B cell (primary cell): ENCODE results near the gene RFPL4AL1. TPM values are rescaled to one million over a fixed set of nuclear protein-coding genes. Genes with fewer than 3 reads are reported as not detected.
"Not testable (repeated sequence)": the region's sequence is repeated elsewhere in the genome, so short reads cannot be mapped to it uniquely, and the experiment has no call there.

Experiments used
- ATAC-seq: fragments of 200-7000 bp; cut with Tn5 transposase; one replicate; pipeline ENCODE4 v1.10.0; 2021; ENCODE audit warnings: low read depth, mild to moderate bottlenecking, moderate number of reproducible peaks, moderate library complexity
- CTCF ChIA-PET: fragments of 350-600 bp; sonication (Branson Sonifier 250); formaldehyde crosslinking; loops from one replicate; lab custom pipeline; 2021; ENCODE audit warnings: antibody characterized with exemption, inconsistent platforms; lab: Charles Lee
- POLR2A ChIA-PET: fragments of 350-600 bp; sonication (Branson Sonifier 250); formaldehyde crosslinking; loops from one replicate; lab custom pipeline; 2021; ENCODE audit warnings: antibody characterized with exemption; lab: Charles Lee
- DNase-seq: peaks from one replicate; pipeline ENCODE4 v3.0.0; 2013
- H2AFZ ChIP-seq: 2 replicates; pipeline ENCODE4 v1.6.1; 2012; ENCODE audit warnings: mild to moderate bottlenecking, low read depth, low read length; ENCODE audit not compliant: insufficient read depth, poor library complexity, severe bottlenecking
- H3K27ac ChIP-seq, 2 donors: 1 replicate in 1 of 2; 2 replicates in 1 of 2; pipeline ENCODE4 v1.5.1; 2012 to 2013; ENCODE audit warnings: low read length in 2 of 2, mild to moderate bottlenecking in 2 of 2, moderate library complexity in 1 of 2
- H3K27me3 ChIP-seq, 4 experiments: fragments of 200-600 bp in 1 of 4; sonication (generic) in 1 of 4; replicated peaks in 1 of 4; 1 replicate in 2 of 4; 2 replicates in 2 of 4; pipeline versions ENCODE4 v1.6.1 to v1.7.0; 2013 to 2016; ENCODE audit warnings: low read length in 3 of 4, mild to moderate bottlenecking in 2 of 4, mixed read lengths in 1 of 4, moderate library complexity in 1 of 4; ENCODE audit not compliant: insufficient read depth in 4 of 4, control insufficient read depth in 3 of 4; ENCODE audit errors: control extremely low read depth in 1 of 4
- H3K36me3 ChIP-seq, 2 experiments: replicated peaks in 1 of 2; 1 replicate in 1 of 2; 2 replicates in 1 of 2; pipeline versions ENCODE4 v1.6.1 to v1.7.1; 2013; ENCODE audit warnings: low read length in 1 of 2; ENCODE audit not compliant: insufficient read depth in 2 of 2, control insufficient read depth in 1 of 2; ENCODE audit errors: control extremely low read depth in 1 of 2, extremely low read depth in 1 of 2
- H3K4me1 ChIP-seq, 2 donors: fragments of 200-600 bp in 1 of 2; sonication (generic) in 1 of 2; 1 replicate in 1 of 2; 2 replicates in 1 of 2; pipeline versions ENCODE4 v1.5.1 to v1.6.1; 2013 to 2017; ENCODE audit warnings: low read length in 2 of 2; ENCODE audit not compliant: control insufficient read depth in 2 of 2, insufficient read depth in 2 of 2
- H3K4me2 ChIP-seq: replicated peaks from 2 replicates; pipeline ENCODE3; 2012; ENCODE audit warnings: mild to moderate bottlenecking, low read depth, low read length; ENCODE audit not compliant: poor library complexity, severe bottlenecking
- H3K4me3 ChIP-seq, 5 experiments: fragments of 200-600 bp in 1 of 5; sonication (generic) in 1 of 5; 1 replicate in 3 of 5; 2 replicates in 2 of 5; pipeline versions ENCODE4 v1.5.1 to v1.7.0; 2011 to 2016; ENCODE audit warnings: low read length in 4 of 5, mild to moderate bottlenecking in 4 of 5, low read depth in 2 of 5, control low read depth in 1 of 5, moderate library complexity in 1 of 5; ENCODE audit not compliant: insufficient read depth in 1 of 5; ENCODE audit errors: control extremely low read depth in 1 of 5, extremely low read depth in 1 of 5
- H3K79me2 ChIP-seq: fragments of 200-600 bp; sonication (generic); one replicate; pipeline ENCODE4 v1.6.0; 2016; ENCODE audit warnings: low read length; ENCODE audit not compliant: control insufficient read depth, insufficient read depth
- H3K9ac ChIP-seq: fragments of 200-600 bp; sonication (generic); 2 replicates; pipeline ENCODE4 v1.6.1; 2017; ENCODE audit warnings: mild to moderate bottlenecking, low read length, moderate library complexity
- H3K9me3 ChIP-seq, 3 donors: one replicate each; pipeline versions ENCODE4 v1.6.1 to v1.7.1; 2013; ENCODE audit warnings: low read length in 2 of 3; ENCODE audit not compliant: control insufficient read depth in 2 of 3, insufficient read depth in 1 of 3; ENCODE audit errors: control extremely low read depth in 1 of 3
- H4K20me1 ChIP-seq: 2 replicates; pipeline ENCODE4 v1.6.0; 2012; ENCODE audit warnings: mild to moderate bottlenecking, low read length; ENCODE audit not compliant: insufficient read depth, control insufficient read depth, poor library complexity, severe bottlenecking
- H3K27ac Mint-ChIP-seq: one replicate; pipeline ENCODE4 v1.8.0; 2021; ENCODE audit warnings: mixed read lengths
- H3K27me3 Mint-ChIP-seq: one replicate; pipeline ENCODE4 v1.8.0; 2021; ENCODE audit warnings: mixed read lengths
- H3K4me1 Mint-ChIP-seq: one replicate; pipeline ENCODE4 v1.8.0; 2021; ENCODE audit warnings: mixed read lengths
- H3K4me3 Mint-ChIP-seq: one replicate; pipeline ENCODE4 v1.8.0; 2021; ENCODE audit warnings: mixed read lengths
- H3K9me3 Mint-ChIP-seq: one replicate; pipeline ENCODE4 v1.8.0; 2022; ENCODE audit warnings: mixed read lengths; ENCODE audit not compliant: insufficient read depth
- EZH2 ChIP-seq: IDR thresholded peaks from 2 replicates; pipeline ENCODE4 v1.6.1; 2012; ENCODE audit warnings: borderline replicate concordance, low read depth, mild to moderate bottlenecking, moderate library complexity, low read length; ENCODE audit not compliant: insufficient read depth, poor library complexity, severe bottlenecking
- WGBS: methylation state at CpG from one replicate; pipeline ENCODE4 v1.1.5; 2013; ENCODE audit warnings: missing lambda C conversion rate; ENCODE audit not compliant: insufficient coverage; 5-methylcytosine and 5-hydroxymethylcytosine counted together
- intact Hi-C: fragments of 100-400 bp; cut with micrococcal nuclease; formaldehyde crosslinking; loops from one replicate; pipeline ENCODE4 v1.10.0; 2022
- polyA plus RNA-seq: library from polyadenylated mRNA; depleted of rRNA; stranded (reverse); fragments of >200 nt; gene quantifications from 2 replicates; pipeline ENCODE4 v1.2.3, GENCODE V29; 2012
- total RNA-seq, 2 donors: library from RNA; stranded (reverse); fragments of 120-200 nt in 1 of 2; gene quantifications; 1 replicate in 1 of 2; 2 replicates in 1 of 2; pipeline versions ENCODE4 v1.2.3 to v1.2.4, GENCODE V29; 2013 to 2022
- TF ChIP-seq, protein P1 (sequence below): fragments of 200-600 bp; IDR thresholded peaks from one replicate; pipeline ENCODE4 v1.8.0; 2022; ENCODE audit warnings: antibody characterized with exemption, mild to moderate bottlenecking

RFPL4AL1 gene
- total and polyA plus RNA-seq, 2 donors (not counting 1 experiment from before 2014, with no cell fraction given), result not detected

DNA sequence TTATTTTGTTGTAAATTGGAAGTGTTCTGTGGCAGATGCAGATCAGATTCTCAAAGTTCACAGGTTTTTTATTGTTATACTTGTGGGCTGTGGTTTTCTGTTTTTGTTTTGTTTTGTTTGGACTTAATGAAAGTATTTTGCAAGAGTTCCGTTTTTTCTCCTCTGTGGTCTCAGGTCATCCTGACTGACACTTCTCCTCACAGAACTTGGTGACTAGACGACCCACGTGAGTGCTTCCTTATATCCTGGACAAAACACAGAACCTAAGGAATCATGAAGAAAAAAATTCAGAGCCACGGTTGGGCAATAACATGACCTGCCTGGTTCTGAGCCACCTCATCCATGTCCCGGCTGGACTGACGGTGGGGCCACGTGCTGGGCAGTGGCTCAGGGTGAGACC lies 2.5 kb upstream of the RFPL4AL1 start:
- Mint-ChIP-seq H3K4me1 (no peaks in the 10 kb centered on the region), H3K4me3 (no peak overlapping the region), H3K9me3 (peaks cover 11% of the 10 kb centered on the region), H3K27me3 (peaks cover 40% of the 10 kb centered on the region), H3K27ac (no peak overlapping the region)
- Histone ChIP-seq H3K4me2 (no peak overlapping the region), H3K79me2 (no peaks in the 10 kb centered on the region), H4K20me1 (no peaks in the 10 kb centered on the region), H3K36me3 (no peaks in the 10 kb centered on the region), H2AFZ (no peak overlapping the region), H3K27me3 (peaks cover 0 to 9% (median 3%) of the 10 kb centered on the region in 4 experiments), H3K4me3 (no peak overlapping the region), H3K4me1 (no peaks in the 10 kb centered on the region), H3K9me3 (peaks cover 0 to 11% (median 0%) of the 10 kb centered on the region in 3 donors), H3K9ac (no peak overlapping the region), H3K27ac (no peak overlapping the region)
- ATAC-seq, result no peak
- CTCF ChIA-PET, result no interaction called here
- POLR2A ChIA-PET, result no interaction called here
- intact Hi-C loops, result no loop called here
- 65% methylated on average over 6 of the region's 7 CpGs for WGBS
- no peak for DNase-seq
- TF ChIP-seq, protein P1, sequence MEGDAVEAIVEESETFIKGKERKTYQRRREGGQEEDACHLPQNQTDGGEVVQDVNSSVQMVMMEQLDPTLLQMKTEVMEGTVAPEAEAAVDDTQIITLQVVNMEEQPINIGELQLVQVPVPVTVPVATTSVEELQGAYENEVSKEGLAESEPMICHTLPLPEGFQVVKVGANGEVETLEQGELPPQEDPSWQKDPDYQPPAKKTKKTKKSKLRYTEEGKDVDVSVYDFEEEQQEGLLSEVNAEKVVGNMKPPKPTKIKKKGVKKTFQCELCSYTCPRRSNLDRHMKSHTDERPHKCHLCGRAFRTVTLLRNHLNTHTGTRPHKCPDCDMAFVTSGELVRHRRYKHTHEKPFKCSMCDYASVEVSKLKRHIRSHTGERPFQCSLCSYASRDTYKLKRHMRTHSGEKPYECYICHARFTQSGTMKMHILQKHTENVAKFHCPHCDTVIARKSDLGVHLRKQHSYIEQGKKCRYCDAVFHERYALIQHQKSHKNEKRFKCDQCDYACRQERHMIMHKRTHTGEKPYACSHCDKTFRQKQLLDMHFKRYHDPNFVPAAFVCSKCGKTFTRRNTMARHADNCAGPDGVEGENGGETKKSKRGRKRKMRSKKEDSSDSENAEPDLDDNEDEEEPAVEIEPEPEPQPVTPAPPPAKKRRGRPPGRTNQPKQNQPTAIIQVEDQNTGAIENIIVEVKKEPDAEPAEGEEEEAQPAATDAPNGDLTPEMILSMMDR, result no peak
- no peak for TF ChIP-seq EZH2

DNA sequence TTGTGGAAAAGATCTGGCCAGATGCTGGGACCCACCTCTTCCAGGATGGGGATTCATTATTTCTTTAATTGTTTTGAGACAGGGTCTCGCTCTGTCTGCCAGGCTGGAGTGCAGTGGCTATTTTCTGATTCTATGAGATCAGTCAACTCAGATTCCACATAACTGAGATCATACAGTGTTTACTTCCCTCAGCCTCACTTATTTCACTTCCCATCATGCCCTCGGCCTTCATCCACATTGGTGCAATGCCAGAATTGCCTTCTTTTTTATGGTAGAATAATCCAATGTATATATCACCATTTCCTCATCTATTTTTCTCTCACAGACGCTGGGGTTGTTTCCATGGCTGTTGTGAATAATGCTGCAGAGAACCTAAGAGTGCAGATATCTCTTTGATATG lies 714 bp downstream of the RFPL4AL1 start:
- H3K4me3 ChIP-seq, H3K79me2 ChIP-seq, H3K9ac ChIP-seq, H3K36me3 ChIP-seq, H3K27ac ChIP-seq, H3K4me1 ChIP-seq, intact Hi-C loops, POLR2A ChIA-PET, H4K20me1 ChIP-seq, CTCF ChIA-PET, DNase-seq, H3K4me1 Mint-ChIP-seq, ATAC-seq, H3K4me3 Mint-ChIP-seq, H3K27ac Mint-ChIP-seq, H2AFZ ChIP-seq, H3K4me2 ChIP-seq, H3K27me3 ChIP-seq: not testable (repeated sequence)
- H3K9me3 ChIP-seq, result peaks cover 0 to 11% (median 0%) of the 10 kb centered on the region in 3 donors
- WGBS, result no CpG with 5 or more reads among the region's 3 CpGs
- peaks cover 38% of the 10 kb centered on the region for H3K27me3 Mint-ChIP-seq
- H3K9me3 Mint-ChIP-seq, result peaks cover 11% of the 10 kb centered on the region
